Activated T-helper 1 cell treated with anti-CD3 and anti-CD28 coated beads, Interleukin-2, amount 50 U/mL, for 16 hours (primary cell): ENCODE measurements around the gene PLBD1.

Experiments used
- DNase-seq, 2 donors: peaks; one replicate each; pipeline ENCODE4 v3.0.0-alpha.2; 2020; ENCODE audit warnings: low read depth in 1 of 2, low spot score in 1 of 2

The PLBD1 gene, protein sequence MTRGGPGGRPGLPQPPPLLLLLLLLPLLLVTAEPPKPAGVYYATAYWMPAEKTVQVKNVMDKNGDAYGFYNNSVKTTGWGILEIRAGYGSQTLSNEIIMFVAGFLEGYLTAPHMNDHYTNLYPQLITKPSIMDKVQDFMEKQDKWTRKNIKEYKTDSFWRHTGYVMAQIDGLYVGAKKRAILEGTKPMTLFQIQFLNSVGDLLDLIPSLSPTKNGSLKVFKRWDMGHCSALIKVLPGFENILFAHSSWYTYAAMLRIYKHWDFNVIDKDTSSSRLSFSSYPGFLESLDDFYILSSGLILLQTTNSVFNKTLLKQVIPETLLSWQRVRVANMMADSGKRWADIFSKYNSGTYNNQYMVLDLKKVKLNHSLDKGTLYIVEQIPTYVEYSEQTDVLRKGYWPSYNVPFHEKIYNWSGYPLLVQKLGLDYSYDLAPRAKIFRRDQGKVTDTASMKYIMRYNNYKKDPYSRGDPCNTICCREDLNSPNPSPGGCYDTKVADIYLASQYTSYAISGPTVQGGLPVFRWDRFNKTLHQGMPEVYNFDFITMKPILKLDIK

DNA sequence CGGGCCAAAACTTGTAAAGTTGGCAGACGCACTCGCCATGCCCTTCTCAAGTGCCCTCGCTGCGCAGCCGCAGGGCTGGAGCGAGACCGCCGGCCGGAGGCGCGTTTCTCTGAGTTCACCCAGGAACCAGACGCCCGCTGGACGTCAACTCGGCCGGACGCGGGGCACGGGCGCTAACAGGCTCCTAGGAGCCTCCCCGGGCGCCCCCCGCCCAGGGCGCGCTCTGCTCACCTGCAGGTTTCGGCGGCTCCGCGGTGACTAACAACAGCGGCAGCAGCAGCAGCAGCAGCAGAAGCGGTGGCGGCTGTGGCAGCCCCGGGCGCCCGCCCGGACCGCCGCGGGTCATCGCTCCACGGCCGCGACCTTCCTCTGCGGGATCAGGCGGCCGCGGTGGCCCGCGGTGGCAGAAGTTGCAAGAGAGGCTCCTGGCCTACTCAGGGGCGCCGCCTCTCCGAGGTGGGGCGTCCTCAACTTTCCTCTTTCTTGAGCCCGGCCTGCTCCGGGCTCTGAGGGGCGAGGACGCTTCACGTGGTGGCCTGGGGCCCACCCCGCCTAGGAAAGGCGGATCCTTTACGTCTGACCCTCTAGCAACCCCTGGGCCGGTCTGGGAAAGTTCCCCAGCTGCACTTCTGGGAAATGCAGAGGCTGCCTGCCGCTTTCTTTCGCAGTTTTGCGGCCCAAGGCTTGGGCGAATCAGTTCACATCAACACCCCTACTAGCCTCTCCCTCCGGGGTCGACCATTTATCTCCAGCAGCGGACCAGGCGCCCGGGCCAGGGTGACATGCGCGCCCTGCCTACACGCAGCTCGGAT is at the start of gene PLBD1:
Gene PLBD1 (minus strand): TSS at position 533 of the 812 bp plus-strand sequence. CDS start 187 bp downstream, at position 346.
- DNase-seq: no peak

DNA sequence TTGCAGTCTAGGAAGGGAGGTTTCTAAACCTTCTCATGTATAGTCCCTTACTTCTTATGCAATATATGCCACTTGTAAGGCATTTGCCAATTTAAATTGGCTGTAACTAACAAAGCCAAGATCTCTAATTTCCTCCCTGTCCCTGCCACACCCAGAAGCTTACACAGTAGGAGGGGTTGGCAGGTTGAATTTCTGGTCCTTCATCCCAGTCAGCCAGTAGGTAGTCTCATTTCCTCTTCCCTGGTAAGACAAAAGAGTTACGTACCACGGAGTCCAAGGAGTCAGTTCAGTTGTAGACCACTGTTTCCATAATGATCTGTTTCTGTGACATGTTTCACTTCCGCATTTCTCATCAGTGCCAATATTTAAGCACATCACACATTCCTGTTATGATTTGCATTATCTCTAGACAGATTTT is 47.0 kb upstream of the PLBD1 start:
- DNase-seq: no peak

DNA sequence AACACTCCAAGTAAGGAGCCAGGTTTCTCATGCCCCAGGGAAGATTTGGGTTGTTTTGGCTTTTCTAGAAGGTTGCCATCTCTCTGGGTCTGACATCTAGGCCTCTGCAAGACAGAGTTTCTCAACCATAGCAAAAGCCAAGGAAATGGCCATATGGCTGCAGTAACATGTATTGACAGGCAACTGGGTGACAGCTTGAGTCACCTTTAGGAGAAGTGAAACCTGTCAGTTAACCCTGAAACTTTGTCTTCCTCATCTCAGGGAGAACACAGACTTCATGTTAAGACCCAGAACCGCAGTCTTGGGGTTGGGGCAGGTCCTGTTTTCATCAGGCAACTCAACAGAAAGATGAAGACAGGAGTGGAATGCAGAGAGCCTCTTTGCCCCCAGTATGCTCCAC is 46.0 kb upstream of the PLBD1 start:
- DNase-seq: no peak

DNA sequence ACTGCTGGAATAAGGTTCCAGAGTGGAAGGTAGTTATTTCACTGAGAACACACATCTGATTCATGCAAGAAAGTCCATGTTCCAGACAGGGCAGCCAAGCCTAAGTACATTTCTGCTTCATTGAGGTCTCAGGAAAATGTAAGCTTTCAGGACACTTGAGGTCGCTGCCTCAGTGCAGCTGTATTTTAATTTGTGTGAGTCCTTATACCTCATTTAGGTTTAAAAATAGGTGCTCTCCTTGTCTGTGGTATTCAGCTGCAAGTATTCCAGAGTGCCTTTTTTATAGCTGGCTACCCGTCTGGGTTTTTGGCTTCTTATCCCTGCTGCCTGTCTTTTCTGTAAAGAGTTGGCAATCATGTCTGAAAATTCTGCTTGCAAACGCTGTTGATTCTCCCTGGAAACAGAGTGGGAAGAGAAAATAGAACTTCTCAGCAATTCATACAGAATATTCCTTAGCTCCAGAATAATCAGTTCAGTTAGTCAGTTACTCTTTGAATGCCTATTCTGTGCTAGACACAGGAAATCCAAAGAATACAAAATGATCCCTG is 45.3 kb upstream of the PLBD1 start:
- DNase-seq: no peak

DNA sequence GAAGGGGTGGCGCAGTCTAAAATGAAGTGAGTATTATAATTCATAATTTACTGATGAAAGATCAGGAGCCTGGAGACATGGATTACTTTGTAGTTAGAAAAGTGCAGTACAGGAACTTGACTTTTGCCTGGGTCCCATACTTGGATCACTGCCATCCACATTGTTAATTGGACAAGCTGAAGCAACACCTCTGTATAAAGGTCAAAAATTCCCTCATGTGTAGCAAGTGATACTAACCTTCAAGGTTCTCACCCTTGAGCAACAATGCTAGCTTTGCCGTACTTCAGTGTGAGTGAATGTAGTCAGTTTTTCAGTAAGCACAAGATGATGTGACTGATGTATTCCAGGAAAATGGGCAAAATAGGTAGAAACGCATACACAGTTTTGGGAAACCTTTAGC is 44.6 kb upstream of the PLBD1 start:
- DNase-seq: no peak

DNA sequence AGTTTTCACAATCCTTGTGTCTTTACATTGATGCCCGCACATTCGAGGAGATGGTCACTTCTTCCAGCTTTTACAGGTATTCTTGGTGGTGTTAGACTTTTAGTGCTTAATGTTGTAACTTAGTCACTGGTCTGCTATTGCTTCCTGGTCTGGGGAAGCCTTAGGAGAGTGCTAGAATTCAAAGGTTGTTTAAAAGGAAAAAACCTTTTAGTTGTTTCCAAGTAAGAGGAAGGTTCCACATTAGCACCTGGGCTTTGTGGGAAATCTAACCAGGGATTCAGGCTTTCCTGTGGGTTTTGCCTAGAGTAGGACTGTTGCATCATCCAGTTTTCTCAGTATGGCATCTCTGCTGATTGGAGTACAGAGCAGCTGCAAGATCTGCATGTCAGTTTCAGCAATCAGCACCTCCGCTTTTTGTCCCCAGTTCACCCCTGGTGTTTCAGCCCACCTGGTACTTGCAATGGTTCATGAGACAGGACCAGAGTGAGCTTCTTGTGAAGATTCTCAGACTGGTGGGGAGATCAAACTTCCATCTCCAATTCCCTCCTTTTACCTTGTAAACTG is 44.0 kb upstream of the PLBD1 start:
- no peak for DNase-seq

DNA sequence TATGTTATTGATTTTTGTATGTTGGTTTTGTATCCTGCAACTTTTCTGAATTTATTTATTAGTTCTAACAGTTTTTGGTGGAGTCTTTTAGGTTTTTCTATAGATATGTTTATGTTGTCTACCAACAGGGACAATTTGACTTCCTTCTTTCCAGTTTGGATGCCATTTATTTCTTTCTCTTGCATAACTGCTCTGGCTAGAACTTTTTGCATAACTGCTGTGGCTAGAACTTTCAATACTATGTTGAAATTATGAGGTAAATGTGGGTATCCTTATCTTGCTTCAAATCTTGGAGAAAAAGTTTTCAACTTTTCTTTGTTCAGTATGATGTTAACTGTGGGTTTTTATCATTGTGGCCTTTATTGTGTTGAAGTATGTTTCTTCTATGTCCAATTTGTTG is 39.9 kb upstream of the PLBD1 start:
- no peak for DNase-seq

DNA sequence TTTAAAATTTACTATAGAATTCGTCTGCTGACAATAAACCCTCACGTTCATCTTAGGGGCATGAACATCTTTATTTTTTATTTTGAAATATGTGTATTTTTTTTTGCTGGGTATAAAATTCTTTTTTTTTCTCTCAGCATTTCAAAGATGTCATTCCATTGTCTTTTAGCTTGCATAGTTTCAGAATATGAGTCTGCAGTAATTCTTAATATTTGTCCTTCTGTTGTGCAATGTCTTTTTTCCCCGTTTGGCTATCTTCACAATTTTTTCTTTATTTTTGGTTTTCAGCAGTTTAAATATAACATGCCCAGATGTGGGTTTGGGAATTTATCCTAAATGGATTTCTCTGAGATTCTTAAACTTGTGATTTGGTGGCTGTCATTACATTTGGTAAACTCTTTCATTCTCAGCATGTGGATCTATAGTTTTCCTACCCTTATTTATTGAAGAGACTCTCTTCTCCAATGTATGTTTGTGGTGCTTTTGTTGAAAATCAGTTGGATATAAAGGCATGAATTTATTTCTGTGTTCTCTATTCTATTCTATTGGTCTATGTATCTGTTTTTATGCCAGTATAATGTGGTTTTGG is 37.8 kb upstream of the PLBD1 start:
- DNase-seq: no peak

DNA sequence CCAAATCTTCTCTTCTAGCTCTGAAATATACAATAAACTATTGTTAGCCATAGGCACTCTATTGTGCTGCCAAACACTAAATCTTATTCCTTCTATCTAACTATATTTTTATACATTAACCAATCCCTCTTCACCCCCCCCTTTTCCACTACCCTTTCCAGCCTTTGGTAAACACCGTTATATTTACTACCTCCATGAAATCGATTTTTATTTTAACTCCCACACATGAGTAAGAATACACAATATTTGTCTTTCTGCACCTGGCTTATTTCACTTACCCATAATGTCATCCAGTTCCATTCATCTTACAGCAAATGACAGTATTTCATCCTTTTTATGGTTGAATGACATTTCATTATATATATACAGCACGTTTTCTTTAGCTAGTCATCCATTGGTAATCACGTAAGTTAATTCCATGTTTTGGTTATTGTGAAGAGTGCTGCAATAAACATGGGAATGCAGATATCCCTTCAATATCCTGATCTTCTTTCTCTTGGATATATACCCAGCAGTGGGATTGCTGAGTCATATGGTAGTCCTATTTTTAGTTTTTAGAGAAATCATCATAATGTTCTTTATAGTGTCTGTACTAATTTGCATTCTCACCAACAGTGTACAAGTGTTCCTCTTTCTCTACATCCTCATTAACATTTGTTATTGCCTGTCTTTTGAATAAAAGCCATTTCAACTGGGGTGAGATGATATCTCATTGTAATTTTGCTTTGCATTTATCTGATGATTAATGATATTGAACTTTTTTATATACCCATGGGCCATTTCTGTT is 34.2 kb upstream of the PLBD1 start:
- no peak for DNase-seq

DNA sequence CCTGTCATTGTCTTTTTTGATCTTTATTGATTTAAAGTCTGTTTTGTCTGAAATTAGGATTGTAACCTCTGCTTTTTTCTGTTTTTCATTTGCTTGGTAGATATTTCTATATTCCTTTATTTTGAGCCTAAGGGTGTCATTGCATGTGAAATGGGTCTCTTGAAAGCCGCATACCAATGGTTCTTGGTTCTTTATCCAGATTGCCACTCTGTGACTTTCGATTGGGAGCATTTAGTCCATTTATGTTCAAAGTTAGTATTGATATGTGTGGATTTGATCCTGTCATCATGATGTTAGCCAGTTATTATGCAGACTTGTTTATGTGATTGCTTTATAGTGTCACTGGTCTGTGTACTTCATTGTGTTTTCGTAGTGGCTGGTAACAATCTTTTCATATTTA is 29.8 kb upstream of the PLBD1 start:
- DNase-seq: no peak

DNA sequence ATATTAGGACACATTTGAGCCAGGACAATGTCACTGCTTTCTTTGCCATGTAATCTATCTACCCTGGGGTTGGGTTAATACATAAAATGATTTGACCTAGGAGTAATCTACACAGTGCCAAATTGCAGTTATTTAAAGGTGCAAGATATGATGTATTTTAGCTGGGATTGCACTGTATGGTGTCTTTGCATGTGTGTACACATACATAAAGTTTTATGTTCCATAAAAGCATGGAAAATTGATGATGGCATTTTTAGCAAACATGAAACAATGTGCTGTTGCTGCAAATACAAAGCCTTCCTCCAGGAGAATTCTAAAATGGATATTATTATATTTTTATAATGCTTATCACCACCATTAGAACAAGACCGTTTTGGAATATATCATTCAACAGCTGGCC is 24.0 kb upstream of the PLBD1 start:
- no peak for DNase-seq

DNA sequence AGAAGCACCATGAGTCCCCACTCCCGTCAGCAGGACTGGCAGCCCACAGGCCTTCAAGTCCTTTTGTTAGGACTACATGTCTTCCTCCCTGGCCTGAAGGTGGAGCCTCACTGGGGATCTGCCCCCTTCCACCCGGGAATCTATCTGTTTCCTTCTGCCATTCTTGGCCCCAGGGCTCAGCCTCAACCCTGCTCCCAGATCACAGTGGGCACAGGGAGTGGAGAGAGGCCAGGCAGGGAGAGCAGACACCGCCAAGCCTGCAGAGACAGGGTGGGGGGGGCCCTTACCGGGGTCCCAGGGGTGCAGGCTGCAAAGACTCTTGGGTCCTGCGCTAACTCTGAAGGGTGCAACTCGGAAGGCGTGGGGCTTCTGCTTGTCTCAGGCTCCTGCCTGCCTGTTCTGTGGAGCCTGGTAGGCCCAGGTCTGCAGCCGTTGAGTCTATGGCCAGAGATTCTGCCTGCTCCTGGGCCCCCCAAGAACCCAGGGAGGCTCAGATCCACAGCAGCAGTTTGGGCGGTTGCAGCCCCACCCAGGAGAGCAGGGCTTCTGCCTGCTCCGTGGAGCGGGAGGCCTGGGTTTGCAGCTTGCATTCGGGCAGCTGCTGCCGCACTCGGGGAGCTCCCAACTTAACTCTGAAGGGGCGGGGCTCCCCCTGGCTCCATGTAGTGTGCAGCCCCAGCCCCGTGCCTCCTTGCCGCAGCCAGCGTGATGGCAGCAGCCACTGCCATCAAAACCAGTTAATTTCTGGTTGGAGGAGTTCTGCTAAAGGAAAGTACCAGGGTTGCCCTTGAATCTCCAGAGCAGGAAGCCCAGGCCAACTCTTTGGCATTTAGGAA is 21.7 kb upstream of the PLBD1 start:
- DNase-seq: no peak

DNA sequence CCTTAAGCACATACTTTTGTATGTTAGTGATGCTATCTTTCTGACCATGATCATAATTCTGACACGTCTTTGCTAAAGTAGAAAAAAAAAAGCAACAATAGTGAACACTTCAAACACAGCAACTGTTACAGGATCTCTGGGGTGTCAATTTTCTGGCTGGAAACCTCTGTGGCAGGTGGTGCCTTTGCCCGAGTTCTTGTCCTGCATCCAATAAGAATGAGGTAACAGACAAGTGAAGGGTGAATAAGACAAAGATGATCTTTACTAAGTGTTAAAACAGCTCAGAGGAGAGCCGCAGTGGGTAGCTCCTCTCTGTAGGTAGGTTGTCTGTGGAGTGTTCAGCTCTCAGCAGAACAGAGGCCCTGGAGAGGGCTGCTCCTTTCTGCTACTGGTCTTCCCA is 20.9 kb upstream of the PLBD1 start:
- DNase-seq: no peak

DNA sequence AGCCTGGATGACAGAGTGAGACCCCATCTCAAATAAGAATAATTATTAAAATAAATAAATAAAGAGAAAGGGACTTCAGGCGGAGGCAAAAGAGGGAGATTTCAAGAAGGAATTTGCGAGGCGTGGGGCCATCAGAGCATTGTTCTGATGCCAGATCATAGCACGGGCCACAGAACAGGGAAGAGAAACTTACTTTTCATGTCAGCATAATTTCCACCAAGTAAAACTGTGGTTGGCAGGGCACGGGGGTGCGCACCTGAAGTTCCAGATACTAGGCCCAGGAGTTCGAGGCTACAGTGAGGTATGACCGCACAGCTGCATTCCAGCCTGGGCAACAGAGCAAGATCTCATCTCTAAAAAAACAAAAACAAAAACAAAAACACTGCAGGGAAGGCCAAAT is 11.0 kb upstream of the PLBD1 start:
- DNase-seq: no peak

DNA sequence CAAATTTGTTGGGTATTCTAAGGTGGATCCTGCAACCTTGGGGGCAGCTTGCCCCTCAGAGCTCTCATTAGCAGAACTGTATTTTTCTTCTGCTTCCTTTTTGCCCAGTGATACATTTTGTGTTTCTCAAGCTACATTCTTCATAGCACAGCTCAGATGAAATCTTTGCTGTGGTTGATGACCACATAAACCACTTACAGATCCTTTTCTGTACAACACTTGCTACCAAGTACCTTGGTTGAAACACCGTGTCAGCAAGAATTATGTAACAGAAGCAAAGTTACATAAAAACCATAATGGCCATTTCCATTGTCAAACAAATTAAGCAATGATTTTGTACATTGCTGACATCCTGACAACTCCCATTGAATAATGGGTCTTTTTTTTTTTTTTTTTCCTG is 9.7 kb upstream of the PLBD1 start:
- no peak for DNase-seq

DNA sequence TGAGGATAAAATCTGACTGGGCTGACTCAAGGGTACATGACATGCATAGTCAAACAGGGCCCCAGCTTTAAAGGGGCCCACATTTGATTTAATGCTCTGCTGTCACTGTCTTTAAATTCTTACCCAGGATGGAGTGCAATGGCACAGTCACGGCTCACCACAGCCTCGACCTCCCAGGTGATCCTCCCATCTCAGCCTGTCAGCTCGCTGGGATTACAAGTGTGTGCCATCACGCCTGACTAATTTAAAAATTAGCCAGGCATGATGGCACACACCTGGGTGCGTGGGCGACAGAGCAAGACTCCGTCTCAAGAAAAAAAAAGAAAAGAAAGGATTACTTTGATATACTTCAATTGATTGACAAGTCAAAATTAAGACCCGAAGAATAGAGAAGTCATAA is 9.2 kb upstream of the PLBD1 start:
- DNase-seq: no peak

DNA sequence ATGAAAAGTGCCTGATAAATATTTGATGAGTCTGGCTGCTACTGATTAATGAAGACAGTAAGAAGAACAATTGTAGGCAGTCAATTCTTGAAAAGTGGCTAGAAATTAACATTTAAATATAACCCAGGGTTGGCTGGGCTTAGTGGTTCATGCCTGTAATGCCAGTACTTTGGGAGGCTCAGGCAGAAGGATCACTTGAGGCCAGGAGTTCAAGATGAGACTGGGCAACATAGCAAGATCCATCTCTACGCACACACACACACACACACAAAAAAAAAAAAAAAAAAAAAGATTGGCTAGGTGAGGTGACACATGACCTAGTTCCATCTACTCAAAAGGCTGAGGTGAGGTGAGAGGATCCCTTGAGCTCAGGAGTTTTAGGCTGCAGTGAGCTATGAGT is 7.9 kb upstream of the PLBD1 start:
- DNase-seq: no peak

DNA sequence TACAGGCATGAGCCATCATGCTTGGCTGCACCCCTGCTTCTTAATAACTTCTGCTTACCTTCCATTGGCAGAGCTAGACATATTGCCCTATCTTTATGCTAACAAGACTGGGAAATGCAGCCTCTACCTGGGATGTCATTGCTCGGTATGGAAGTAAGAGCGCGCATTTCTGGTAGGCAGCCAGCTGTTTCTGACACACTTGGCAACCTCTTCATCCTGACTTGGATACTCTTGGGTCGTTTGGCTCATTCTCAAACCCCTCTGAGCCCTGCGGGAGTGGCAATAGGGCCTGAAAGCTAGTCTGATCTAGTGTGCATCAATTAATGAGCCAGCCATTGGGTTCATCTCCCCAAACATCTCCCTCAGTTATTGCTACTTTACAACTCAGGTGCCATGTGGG is 5.4 kb upstream of the PLBD1 start:
- DNase-seq: no peak

DNA sequence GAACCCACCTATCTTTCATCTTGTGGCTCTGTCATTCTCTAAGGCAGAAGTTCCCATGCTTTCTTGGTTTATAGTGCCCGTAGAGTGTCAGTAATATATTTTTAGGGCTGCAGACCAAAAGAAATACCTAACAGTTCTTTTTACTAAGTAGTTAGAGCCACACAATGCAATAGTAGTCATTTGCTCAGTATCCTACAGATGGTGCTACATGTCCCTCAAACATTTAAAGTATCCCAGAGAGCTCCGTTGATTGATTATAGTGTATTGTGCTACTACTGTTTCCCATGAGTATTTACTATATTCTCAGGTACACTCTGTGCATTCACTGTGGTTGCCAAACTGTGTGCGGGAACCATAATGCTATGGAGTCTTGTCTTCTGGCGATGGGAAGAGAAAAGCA is 4.7 kb upstream of the PLBD1 start:
- DNase-seq: no peak

DNA sequence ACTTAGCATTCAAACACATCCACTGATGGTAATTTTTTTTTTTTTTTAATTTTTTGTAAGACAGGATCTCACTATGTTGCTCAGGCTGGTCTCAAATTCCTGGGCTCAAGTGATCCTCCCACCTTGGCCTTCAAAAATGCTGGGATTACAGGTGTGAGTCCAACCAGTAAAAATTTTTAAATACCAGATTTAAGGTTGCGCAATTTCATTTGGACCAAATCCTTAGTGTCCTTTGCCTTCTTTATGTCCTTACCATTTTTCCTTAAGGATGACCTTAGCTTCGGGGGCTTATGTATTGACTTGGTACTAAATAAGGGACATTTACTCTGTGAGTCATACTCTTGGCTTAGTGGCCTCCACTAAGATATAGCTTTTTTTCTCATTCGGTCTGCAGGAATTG is 4.1 kb upstream of the PLBD1 start:
- no peak for DNase-seq
